ENCODE results near the gene HOXA6. TPM values are rescaled to one million over a fixed set of nuclear protein-coding genes. Genes with fewer than 3 reads are reported as not detected.

HOXA6 gene
- total RNA-seq, 2 experiments from 2014 or later = 4.1 to 12.0 TPM

GRCh38 chr7:27121684-27122076, 25.9 kb downstream of the HOXA6 start:
- no peaks in the 10 kb centered on the region for H4K20me1 ChIP-seq (ENCODE audit: insufficient read depth, low read length)
- H3K9me3 ChIP-seq (ENCODE audit: low read length) = no peaks in the 10 kb centered on the region
- no peaks in the 10 kb centered on the region for H3K79me2 ChIP-seq (ENCODE audit: insufficient read depth, low read depth, low read length)
- ChIA-PET CTCF (ENCODE audit: unreplicated experiment) (no interaction called here), POLR2A (no interaction called here)
- no peaks in the 10 kb centered on the region for H3K4me1 ChIP-seq (ENCODE audit: insufficient read depth, low read length, poor library complexity, severe bottlenecking)
- H3K36me3 ChIP-seq (ENCODE audit: insufficient read depth, low read length) = no peaks in the 10 kb centered on the region
- no peak overlapping the region for H3K27ac ChIP-seq (ENCODE audit: low read depth, low read length, poor library complexity, severe bottlenecking)
- DNase-seq (ENCODE audit: low spot score) = no peak
- intact Hi-C loops (cut with micrococcal nuclease; ENCODE audit: unreplicated experiment) = no loop called here
- H3K9me2 ChIP-seq (ENCODE audit: insufficient read depth, low read length) = no peaks in the 10 kb centered on the region
- no TSS peak for BruUV-seq (replicated peaks)
- H3K4me3 ChIP-seq (ENCODE audit: low read depth, low read length, poor library complexity, severe bottlenecking) = no peak overlapping the region
- TF ChIP-seq EZH2phosphoT487 (IDR thresholded peaks at IDR 0.05; ENCODE audit: borderline replicate concordance, low read depth, low read length) (no peak), CTCF (conservative IDR thresholded peaks at IDR 0.05; ENCODE audit: low read length) (no peak)
- no peak overlapping the region for H2AFZ ChIP-seq (ENCODE audit: low read length)
- H3K4me2 ChIP-seq (ENCODE audit: low read length) = no peak overlapping the region

GRCh38 chr7:27119412-27119911, 28.1 kb downstream of the HOXA6 start:
- Histone ChIP-seq H3K4me2 (ENCODE audit: low read length) (no peak overlapping the region), H3K9me2 (ENCODE audit: insufficient read depth, low read length) (no peaks in the 10 kb centered on the region), H3K36me3 (ENCODE audit: insufficient read depth, low read length) (no peaks in the 10 kb centered on the region), H3K79me2 (ENCODE audit: insufficient read depth, low read depth, low read length) (no peaks in the 10 kb centered on the region), H3K4me1 (ENCODE audit: insufficient read depth, low read length, poor library complexity, severe bottlenecking) (no peaks in the 10 kb centered on the region), H3K9me3 (ENCODE audit: low read length) (no peaks in the 10 kb centered on the region), H4K20me1 (ENCODE audit: insufficient read depth, low read length) (no peaks in the 10 kb centered on the region), H3K27ac (ENCODE audit: low read depth, low read length, poor library complexity, severe bottlenecking) (no peak overlapping the region), H3K4me3 (ENCODE audit: low read depth, low read length, poor library complexity, severe bottlenecking) (no peak overlapping the region), H2AFZ (ENCODE audit: low read length) (no peak overlapping the region)
- BruUV-seq (replicated peaks) = no TSS peak
- ChIA-PET POLR2A (interaction anchor here (0.6 to 1.0 kb wide), 2 partner anchors 11 to 29 kb away, joined by 3 to 4 read pairs; partner anchors contain the start of gene HOXA4), CTCF (ENCODE audit: unreplicated experiment) (no interaction called here)
- no peak for DNase-seq (ENCODE audit: low spot score)
- no peak for TF ChIP-seq CTCF (conservative IDR thresholded peaks at IDR 0.05; ENCODE audit: low read length)
- no peak for TF ChIP-seq EZH2phosphoT487 (IDR thresholded peaks at IDR 0.05; ENCODE audit: borderline replicate concordance, low read depth, low read length)
- intact Hi-C loops (cut with micrococcal nuclease; ENCODE audit: unreplicated experiment) = no loop called here

- no peak overlapping the region for H3K4me2 ChIP-seq (ENCODE audit: low read length)
- H3K9me2 ChIP-seq (ENCODE audit: insufficient read depth, low read length) = no peaks in the 10 kb centered on the region
- H2AFZ ChIP-seq (ENCODE audit: low read length) = no peak overlapping the region
- no peaks in the 10 kb centered on the region for H3K79me2 ChIP-seq (ENCODE audit: insufficient read depth, low read depth, low read length)
- TF ChIP-seq CTCF (conservative IDR thresholded peaks at IDR 0.05; ENCODE audit: low read length) (no peak), EZH2phosphoT487 (IDR thresholded peaks at IDR 0.05; ENCODE audit: borderline replicate concordance, low read depth, low read length) (no peak)
- no peaks in the 10 kb centered on the region for H3K9me3 ChIP-seq (ENCODE audit: low read length)
- DNase-seq (ENCODE audit: low spot score) = no peak
- POLR2A ChIA-PET = no interaction called here
- no peaks in the 10 kb centered on the region for H3K36me3 ChIP-seq (ENCODE audit: insufficient read depth, low read length)
- no TSS peak for BruUV-seq (replicated peaks)
- H3K27ac ChIP-seq (ENCODE audit: low read depth, low read length, poor library complexity, severe bottlenecking) = no peak overlapping the region
- no peaks in the 10 kb centered on the region for H4K20me1 ChIP-seq (ENCODE audit: insufficient read depth, low read length)
- H3K4me1 ChIP-seq (ENCODE audit: insufficient read depth, low read length, poor library complexity, severe bottlenecking) = no peaks in the 10 kb centered on the region
- CTCF ChIA-PET (ENCODE audit: unreplicated experiment) = no interaction called here
- intact Hi-C loops (cut with micrococcal nuclease; ENCODE audit: unreplicated experiment) = no loop called here
- no peak overlapping the region for H3K4me3 ChIP-seq (ENCODE audit: low read depth, low read length, poor library complexity, severe bottlenecking)
Observed at GRCh38 chr7:27118580-27118979, 29.0 kb downstream of the HOXA6 start.
